GM12892 (cell line): Measurements from ENCODE around the gene CD82.

Experiments used
- POLR2A ChIP-seq: IDR thresholded peaks from 2 replicates; pipeline ENCODE4 v1.6.1; 2011; ENCODE audit warnings: low read depth, low read length, control low read depth
- POLR2AphosphoS5 ChIP-seq: IDR thresholded peaks from 2 replicates; pipeline ENCODE4 v1.6.1; 2011; ENCODE audit warnings: low read depth, low read length, control low read depth
- TAF1 ChIP-seq: IDR thresholded peaks from 2 replicates; pipeline ENCODE4 v1.6.1; 2011; ENCODE audit warnings: low read depth, mild to moderate bottlenecking, control low read depth, low read length, borderline replicate concordance

- TF ChIP-seq POLR2A, result no peak
- TF ChIP-seq TAF1, result no peak
- no peak for TF ChIP-seq POLR2AphosphoS5
These were observed 13.9 kb upstream of the CD82 start for GRCh38 chr11:44551456-44552139.
